ENCODE measurements around the gene C20orf204.

DNA sequence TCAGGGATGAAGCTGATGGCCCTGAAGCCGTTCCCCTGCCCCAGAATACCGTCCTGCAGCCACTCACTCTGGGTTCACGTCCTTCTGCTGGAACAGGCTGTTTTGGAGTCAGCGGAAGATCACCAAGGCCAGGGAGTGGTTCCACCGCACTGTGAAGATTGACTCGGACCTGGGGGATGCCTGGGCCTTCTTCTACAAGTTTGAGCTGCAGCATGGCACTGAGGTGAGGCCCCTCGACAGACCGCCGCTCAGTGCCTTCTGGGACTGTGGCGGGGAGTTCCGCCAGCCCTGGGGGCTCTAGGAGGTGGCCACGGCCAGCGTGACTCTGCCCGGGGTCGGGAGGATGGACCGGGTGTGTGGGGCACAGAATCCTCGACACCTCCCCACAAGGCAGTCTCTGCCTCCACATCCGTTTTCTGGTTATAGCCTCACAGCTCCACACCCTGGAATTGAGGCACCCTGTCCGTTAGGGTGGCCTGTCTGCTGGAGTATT is 4.1 kb upstream of the C20orf204 start:
- TF ChIP-seq, protein P1, sequence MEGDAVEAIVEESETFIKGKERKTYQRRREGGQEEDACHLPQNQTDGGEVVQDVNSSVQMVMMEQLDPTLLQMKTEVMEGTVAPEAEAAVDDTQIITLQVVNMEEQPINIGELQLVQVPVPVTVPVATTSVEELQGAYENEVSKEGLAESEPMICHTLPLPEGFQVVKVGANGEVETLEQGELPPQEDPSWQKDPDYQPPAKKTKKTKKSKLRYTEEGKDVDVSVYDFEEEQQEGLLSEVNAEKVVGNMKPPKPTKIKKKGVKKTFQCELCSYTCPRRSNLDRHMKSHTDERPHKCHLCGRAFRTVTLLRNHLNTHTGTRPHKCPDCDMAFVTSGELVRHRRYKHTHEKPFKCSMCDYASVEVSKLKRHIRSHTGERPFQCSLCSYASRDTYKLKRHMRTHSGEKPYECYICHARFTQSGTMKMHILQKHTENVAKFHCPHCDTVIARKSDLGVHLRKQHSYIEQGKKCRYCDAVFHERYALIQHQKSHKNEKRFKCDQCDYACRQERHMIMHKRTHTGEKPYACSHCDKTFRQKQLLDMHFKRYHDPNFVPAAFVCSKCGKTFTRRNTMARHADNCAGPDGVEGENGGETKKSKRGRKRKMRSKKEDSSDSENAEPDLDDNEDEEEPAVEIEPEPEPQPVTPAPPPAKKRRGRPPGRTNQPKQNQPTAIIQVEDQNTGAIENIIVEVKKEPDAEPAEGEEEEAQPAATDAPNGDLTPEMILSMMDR (IDR thresholded peaks at IDR 0.05; ENCODE audit: extremely low read depth in 1 of 2, insufficient read depth in 1 of 2, low read depth in 1 of 2, low read length in 2 of 2), result no peak
- TF ChIP-seq POLR2A (IDR thresholded peaks at IDR 0.05; ENCODE audit: low read depth, low read length) (no peak), EZH2 (IDR thresholded peaks at IDR 0.05; ENCODE audit: borderline replicate concordance, low read depth, low read length, severe bottlenecking) (no peak), POLR2AphosphoS5 (IDR thresholded peaks at IDR 0.05; ENCODE audit: insufficient read depth, low read depth, low read length) (no peak), JUN (IDR thresholded peaks at IDR 0.05; ENCODE audit: borderline replicate concordance, insufficient read depth, insufficient read length, low read depth) (no peak), MYC (IDR thresholded peaks at IDR 0.05; ENCODE audit: low read depth, low read length) (no peak), FOS (IDR thresholded peaks at IDR 0.05; ENCODE audit: borderline replicate concordance, insufficient read depth, low read length) (no peak), GATA2 (IDR thresholded peaks at IDR 0.05; ENCODE audit: insufficient read depth, insufficient read length, low read depth, low read length) (no peak)
- TF ChIP-seq, protein P2, sequence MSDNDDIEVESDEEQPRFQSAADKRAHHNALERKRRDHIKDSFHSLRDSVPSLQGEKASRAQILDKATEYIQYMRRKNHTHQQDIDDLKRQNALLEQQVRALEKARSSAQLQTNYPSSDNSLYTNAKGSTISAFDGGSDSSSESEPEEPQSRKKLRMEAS (IDR thresholded peaks at IDR 0.05; ENCODE audit: insufficient read depth, insufficient read length), result no peak

Measured in endothelial cell of umbilical vein (primary cell).